GM19452 (cell line): ENCODE results near the gene SPATA31A5.
"Not testable (repeated sequence)": the region's sequence is repeated elsewhere in the genome, so short reads cannot be mapped to it uniquely, and the experiment has no call there.

ENCODE experiments used
- ATAC-seq: cut with Tn5 transposase; IDR thresholded peaks from one replicate; pipeline ENCODE4 v1.9.1; 2021; ENCODE audit not compliant: unreplicated experiment

Gene SPATA31A5

DNA sequence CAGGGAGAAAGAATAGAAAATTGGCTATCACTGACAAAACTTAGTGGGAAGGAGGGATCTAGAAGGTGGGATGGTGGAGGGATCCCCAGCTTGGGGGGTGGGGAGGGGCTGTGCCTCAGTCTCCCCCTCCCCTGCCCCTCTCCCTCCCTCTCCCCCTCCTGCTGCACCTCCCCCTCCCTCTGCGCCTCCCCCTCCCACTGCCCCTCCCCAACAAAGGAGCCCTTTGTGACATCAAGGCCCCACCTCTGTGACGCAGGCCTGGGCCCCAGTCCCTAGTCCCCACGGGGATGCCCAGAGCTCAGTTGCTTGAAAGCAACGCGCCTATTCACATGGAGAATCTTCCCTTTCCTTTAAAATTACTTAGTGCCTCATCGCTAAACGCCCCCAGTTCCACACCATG is at the start of gene SPATA31A5:
Gene SPATA31A5 (plus strand): TSS at position 301 of the 400 bp plus-strand sequence. CDS start 29 bp downstream, at position 330.
- ATAC-seq: not testable (repeated sequence)

DNA sequence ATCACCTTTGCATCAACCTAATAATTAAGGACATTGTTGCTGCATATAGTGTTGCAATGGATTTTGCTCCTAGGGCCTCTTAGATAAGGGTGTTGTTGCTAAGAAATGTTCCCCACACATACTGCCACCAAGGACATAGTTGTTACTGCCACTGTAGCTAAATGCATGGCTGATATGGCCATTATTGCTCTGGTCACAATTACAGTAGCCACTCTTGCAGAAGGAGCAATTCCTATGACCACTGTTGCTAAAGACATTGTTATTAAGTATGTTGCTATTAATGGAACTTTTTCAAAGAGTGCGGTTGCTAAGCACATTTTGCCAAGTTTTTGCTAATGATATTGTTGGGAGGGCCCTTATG is 48.8 kb downstream of the SPATA31A5 start:
- not testable (repeated sequence) for ATAC-seq

GRCh38 chr9:60966382-60966781 is 52.2 kb downstream of the SPATA31A5 start:
- not testable (repeated sequence) for ATAC-seq
